GM12872 (cell line): ENCODE data around the gene NEK6.

Experiments used
- CTCF ChIP-seq: IDR thresholded peaks from 3 replicates; pipeline ENCODE4 v1.5.1; 2011; ENCODE audit warnings: low read depth, mild to moderate bottlenecking, low read length, moderate library complexity; ENCODE audit not compliant: insufficient read depth

Gene NEK6

GRCh38 chr9:124348831-124349230, 91.1 kb downstream of the NEK6 start:
- TF ChIP-seq CTCF: no peak

- no peak for TF ChIP-seq CTCF
Observed at GRCh38 chr9:124349267-124349666, 91.5 kb downstream of the NEK6 start.

GRCh38 chr9:124349675-124350493, 92.1 kb downstream of the NEK6 start:
- no peak for TF ChIP-seq CTCF

GRCh38 chr9:124350494-124351263, 92.9 kb downstream of the NEK6 start:
- TF ChIP-seq CTCF: no peak

- no peak for TF ChIP-seq CTCF
Observed at GRCh38 chr9:124351672-124352468, 94.1 kb downstream of the NEK6 start.

- TF ChIP-seq CTCF: no peak
Observed at GRCh38 chr9:124352616-124353015, 94.9 kb downstream of the NEK6 start.

- no peak for TF ChIP-seq CTCF
Observed at GRCh38 chr9:124353166-124353768, 95.5 kb downstream of the NEK6 start.
